Measurements from ENCODE around the gene PARD6B.

DNA sequence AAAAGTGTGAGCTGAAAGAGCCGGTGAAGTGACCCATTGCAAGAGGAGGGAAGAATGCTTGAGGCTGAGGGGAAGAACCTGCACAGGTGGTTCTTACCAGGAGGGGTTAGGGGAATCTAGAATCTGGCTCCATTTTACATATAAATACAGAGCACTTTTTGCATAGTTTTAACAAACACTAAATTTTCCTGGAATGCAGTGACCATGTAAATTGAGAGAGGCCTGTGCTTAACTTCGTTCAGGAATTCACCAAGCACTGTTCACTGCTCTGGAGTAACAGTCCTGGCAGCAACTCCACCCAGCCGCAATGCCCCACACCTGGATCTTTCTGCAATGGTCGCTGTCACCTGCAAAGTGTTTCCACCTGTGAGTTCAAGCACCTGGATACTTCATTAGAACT is 26.9 kb upstream of the PARD6B start:
- TF ChIP-seq, protein P1, sequence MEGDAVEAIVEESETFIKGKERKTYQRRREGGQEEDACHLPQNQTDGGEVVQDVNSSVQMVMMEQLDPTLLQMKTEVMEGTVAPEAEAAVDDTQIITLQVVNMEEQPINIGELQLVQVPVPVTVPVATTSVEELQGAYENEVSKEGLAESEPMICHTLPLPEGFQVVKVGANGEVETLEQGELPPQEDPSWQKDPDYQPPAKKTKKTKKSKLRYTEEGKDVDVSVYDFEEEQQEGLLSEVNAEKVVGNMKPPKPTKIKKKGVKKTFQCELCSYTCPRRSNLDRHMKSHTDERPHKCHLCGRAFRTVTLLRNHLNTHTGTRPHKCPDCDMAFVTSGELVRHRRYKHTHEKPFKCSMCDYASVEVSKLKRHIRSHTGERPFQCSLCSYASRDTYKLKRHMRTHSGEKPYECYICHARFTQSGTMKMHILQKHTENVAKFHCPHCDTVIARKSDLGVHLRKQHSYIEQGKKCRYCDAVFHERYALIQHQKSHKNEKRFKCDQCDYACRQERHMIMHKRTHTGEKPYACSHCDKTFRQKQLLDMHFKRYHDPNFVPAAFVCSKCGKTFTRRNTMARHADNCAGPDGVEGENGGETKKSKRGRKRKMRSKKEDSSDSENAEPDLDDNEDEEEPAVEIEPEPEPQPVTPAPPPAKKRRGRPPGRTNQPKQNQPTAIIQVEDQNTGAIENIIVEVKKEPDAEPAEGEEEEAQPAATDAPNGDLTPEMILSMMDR (IDR thresholded peaks at IDR 0.05): no peak
- no peak for TF ChIP-seq POLR2A (IDR thresholded peaks at IDR 0.05)

Measured in heart left ventricle (tissue), 13 donors.